ENCODE data around the gene CTNNA2. TPM values are rescaled to one million over a fixed set of nuclear protein-coding genes. Genes with fewer than 3 reads are reported as not detected.

The CTNNA2 gene
- total RNA-seq, 1 experiment from 2014 or later: 0.54 TPM

- Histone ChIP-seq H3K4me1 (ENCODE audit: control insufficient read depth, insufficient read depth, low read length) (no peaks in the 10 kb centered on the region), H3K27ac (ENCODE audit: low read length) (no peak overlapping the region), H3K36me3 (ENCODE audit: control insufficient read depth, insufficient read depth, low read length) (no peaks in the 10 kb centered on the region), H3K27me3 (ENCODE audit: control insufficient read depth, insufficient read depth, low read length) (no peaks in the 10 kb centered on the region), H3K9me3 (ENCODE audit: control insufficient read depth, insufficient read depth, low read depth, low read length) (no peaks in the 10 kb centered on the region), H3K4me3 (ENCODE audit: low read depth in 2 of 2, low read length in 2 of 2) (no peak overlapping the region)
- no TSS peak for BruUV-seq (replicated peaks)
- no peak for DNase-seq (ENCODE audit: low read depth, low spot score)
- in situ Hi-C loops (cut with HindIII; ENCODE audit: low pct_unique_long_range_greater_than_20kb, low sequenced_read_pairs) (no loop called here), intact Hi-C loops (cut with micrococcal nuclease; ENCODE audit: unreplicated experiment) (no loop called here)
- ChIA-PET CTCF (no interaction called here), POLR2A (no interaction called here)
- no peak for TF ChIP-seq CTCF (IDR thresholded peaks at IDR 0.05)
- TF ChIP-seq TCF7L2 (IDR thresholded peaks at IDR 0.05; ENCODE audit: low read depth, low read length): no peak
- TF ChIP-seq POLR2AphosphoS5 (IDR thresholded peaks at IDR 0.05; ENCODE audit: low read depth, low read length): no peak
- no peak for TF ChIP-seq SIN3A (IDR thresholded peaks at IDR 0.05; ENCODE audit: borderline replicate concordance, insufficient read depth, low read depth, low read length)
- no peak for TF ChIP-seq REST (IDR thresholded peaks at IDR 0.05; ENCODE audit: insufficient read depth in 1 of 2, low read depth in 2 of 2, low read length in 1 of 2)
- ATAC-seq: no peak
Measured at GRCh38 chr2:80403081-80403480, 890.2 kb downstream of the CTNNA2 start.

- Histone ChIP-seq H3K4me1 (ENCODE audit: control insufficient read depth, insufficient read depth, low read length) (no peaks in the 10 kb centered on the region), H3K4me3 (ENCODE audit: low read depth in 2 of 2, low read length in 2 of 2) (no peak overlapping the region), H3K27me3 (ENCODE audit: control insufficient read depth, insufficient read depth, low read length) (no peaks in the 10 kb centered on the region), H3K27ac (ENCODE audit: low read length) (no peak overlapping the region), H3K9me3 (ENCODE audit: control insufficient read depth, insufficient read depth, low read depth, low read length) (no peaks in the 10 kb centered on the region), H3K36me3 (ENCODE audit: control insufficient read depth, insufficient read depth, low read length) (no peaks in the 10 kb centered on the region)
- CTCF ChIA-PET: no interaction called here
- no peak for ATAC-seq
- POLR2A ChIA-PET: no interaction called here
- no peak for DNase-seq (ENCODE audit: low read depth, low spot score)
- TF ChIP-seq POLR2AphosphoS5 (IDR thresholded peaks at IDR 0.05; ENCODE audit: low read depth, low read length) (no peak), TCF7L2 (IDR thresholded peaks at IDR 0.05; ENCODE audit: low read depth, low read length) (no peak), CTCF (IDR thresholded peaks at IDR 0.05) (no peak), REST (IDR thresholded peaks at IDR 0.05; ENCODE audit: insufficient read depth in 1 of 2, low read depth in 2 of 2, low read length in 1 of 2) (no peak), SIN3A (IDR thresholded peaks at IDR 0.05; ENCODE audit: borderline replicate concordance, insufficient read depth, low read depth, low read length) (no peak)
- in situ Hi-C loops (cut with HindIII; ENCODE audit: low pct_unique_long_range_greater_than_20kb, low sequenced_read_pairs) (no loop called here), intact Hi-C loops (cut with micrococcal nuclease; ENCODE audit: unreplicated experiment) (no loop called here)
- BruUV-seq (replicated peaks): no TSS peak
Measured at GRCh38 chr2:80407377-80407776, 894.5 kb downstream of the CTNNA2 start.

All from Panc1 (cell line).